Erythroblast (primary cell): ENCODE measurements around the gene SP3.

Source experiments
- GATA1 ChIP-seq: IDR thresholded peaks from 2 replicates; pipeline ENCODE4 v1.6.1; 2011; ENCODE audit warnings: low read depth, mild to moderate bottlenecking, control low read depth, low read length, moderate library complexity
- POLR2A ChIP-seq: IDR thresholded peaks from 2 replicates; pipeline ENCODE4 v1.6.1; 2011; ENCODE audit warnings: mild to moderate bottlenecking, low read length

- TF ChIP-seq POLR2A, result no peak
- no peak for TF ChIP-seq GATA1
Observed at GRCh38 chr2:173978447-173978846, 13.3 kb upstream of the SP3 start.
